ENCODE results near the gene TMPRSS9. TPM values are rescaled to one million over a fixed set of nuclear protein-coding genes. Genes with fewer than 3 reads are reported as not detected.

TMPRSS9 gene
- total RNA-seq, 1 donor from 2014 or later = not detected

- H3K27me3 ChIP-seq (ENCODE audit: control insufficient read depth, insufficient read depth, low read length) = peaks cover 15% of the 10 kb centered on the region
- DNase-seq (ENCODE audit: low read depth) = no peak
- H3K36me3 ChIP-seq (ENCODE audit: control insufficient read depth, insufficient read depth, low read length) = no peaks in the 10 kb centered on the region
- no peak overlapping the region for H3K4me3 ChIP-seq (ENCODE audit: low read depth, low read length)
- no peak for TF ChIP-seq CTCF (IDR thresholded peaks at IDR 0.05; ENCODE audit: insufficient read depth, low read length, poor library complexity, severe bottlenecking)
Observed at GRCh38 chr19:2375353-2376121, 15.5 kb downstream of the TMPRSS9 start.

- DNase-seq (ENCODE audit: low read depth) = no peak
- Histone ChIP-seq H3K4me3 (ENCODE audit: low read depth, low read length) (no peak overlapping the region), H3K27me3 (ENCODE audit: control insufficient read depth, insufficient read depth, low read length) (peaks cover 12% of the 10 kb centered on the region), H3K36me3 (ENCODE audit: control insufficient read depth, insufficient read depth, low read length) (no peaks in the 10 kb centered on the region)
- TF ChIP-seq CTCF (IDR thresholded peaks at IDR 0.05; ENCODE audit: insufficient read depth, low read length, poor library complexity, severe bottlenecking) = no peak
Observed at GRCh38 chr19:2376784-2377519, 16.9 kb downstream of the TMPRSS9 start.

- no peak for TF ChIP-seq CTCF (IDR thresholded peaks at IDR 0.05; ENCODE audit: insufficient read depth, low read length, poor library complexity, severe bottlenecking)
- no peak overlapping the region for H3K4me3 ChIP-seq (ENCODE audit: low read depth, low read length)
- no peak for DNase-seq (ENCODE audit: low read depth)
- no peaks in the 10 kb centered on the region for H3K36me3 ChIP-seq (ENCODE audit: control insufficient read depth, insufficient read depth, low read length)
- H3K27me3 ChIP-seq (ENCODE audit: control insufficient read depth, insufficient read depth, low read length) = peaks cover 7% of the 10 kb centered on the region
Observed at GRCh38 chr19:2380567-2380966, 20.5 kb downstream of the TMPRSS9 start.

GRCh38 chr19:2381148-2381820 is 21.2 kb downstream of the TMPRSS9 start:
- Histone ChIP-seq H3K27me3 (ENCODE audit: control insufficient read depth, insufficient read depth, low read length) (peaks cover 3% of the 10 kb centered on the region), H3K36me3 (ENCODE audit: control insufficient read depth, insufficient read depth, low read length) (no peaks in the 10 kb centered on the region), H3K4me3 (ENCODE audit: low read depth, low read length) (no peak overlapping the region)
- no peak for DNase-seq (ENCODE audit: low read depth)
- TF ChIP-seq CTCF (IDR thresholded peaks at IDR 0.05; ENCODE audit: insufficient read depth, low read length, poor library complexity, severe bottlenecking) = no peak

GRCh38 chr19:2382530-2383222 is 22.6 kb downstream of the TMPRSS9 start:
- Histone ChIP-seq H3K36me3 (ENCODE audit: control insufficient read depth, insufficient read depth, low read length) (no peaks in the 10 kb centered on the region), H3K4me3 (ENCODE audit: low read depth, low read length) (no peak overlapping the region), H3K27me3 (ENCODE audit: control insufficient read depth, insufficient read depth, low read length) (peaks cover under 1% of the 10 kb centered on the region)
- TF ChIP-seq CTCF (IDR thresholded peaks at IDR 0.05; ENCODE audit: insufficient read depth, low read length, poor library complexity, severe bottlenecking) = no peak
- DNase-seq (ENCODE audit: low read depth) = no peak
